GM13977 (cell line): ENCODE results near the gene C6orf62.

Experiments used
- DNase-seq: peaks from one replicate; pipeline ENCODE4 v3.0.0; 2012; ENCODE audit warnings: low spot score
- in situ Hi-C: fragments of 300-500 bp; cut with MboI; formaldehyde crosslinking; loops from one replicate; pipeline ENCODE4 v1.12.0; 2022; ENCODE audit warnings: low sequenced_read_pairs, low pct_unique_long_range_greater_than_20kb, mixed read lengths, inconsistent platforms; ENCODE audit not compliant: unreplicated experiment
- TF ChIP-seq, protein P1 (sequence below): IDR thresholded peaks from 2 replicates; pipeline ENCODE4 v1.5.1; 2012; ENCODE audit warnings: mild to moderate bottlenecking, control low read depth; ENCODE audit not compliant: insufficient read depth; ENCODE audit errors: extremely low read depth, missing control alignments

C6orf62 gene

DNA sequence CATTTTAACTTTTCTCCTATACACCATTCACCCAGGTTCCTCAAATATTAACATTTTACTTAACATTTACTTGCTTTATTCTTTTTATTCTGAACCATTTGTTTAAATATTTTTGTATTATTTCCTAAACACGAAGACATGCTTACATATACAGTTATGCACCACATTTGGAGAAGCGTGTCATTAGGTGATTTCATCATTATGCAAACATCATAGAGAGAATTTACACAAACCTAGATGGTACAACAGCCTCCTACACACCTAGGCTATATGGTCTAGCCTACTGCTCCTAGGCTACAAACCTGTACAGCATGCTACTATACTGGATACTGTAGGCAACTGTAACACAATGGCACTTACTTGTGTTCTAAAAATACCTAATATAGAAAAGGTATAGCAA, 58.8 kb downstream of the C6orf62 start:
- in situ Hi-C loops = no loop called here
- DNase-seq = no peak
- TF ChIP-seq, protein P1, sequence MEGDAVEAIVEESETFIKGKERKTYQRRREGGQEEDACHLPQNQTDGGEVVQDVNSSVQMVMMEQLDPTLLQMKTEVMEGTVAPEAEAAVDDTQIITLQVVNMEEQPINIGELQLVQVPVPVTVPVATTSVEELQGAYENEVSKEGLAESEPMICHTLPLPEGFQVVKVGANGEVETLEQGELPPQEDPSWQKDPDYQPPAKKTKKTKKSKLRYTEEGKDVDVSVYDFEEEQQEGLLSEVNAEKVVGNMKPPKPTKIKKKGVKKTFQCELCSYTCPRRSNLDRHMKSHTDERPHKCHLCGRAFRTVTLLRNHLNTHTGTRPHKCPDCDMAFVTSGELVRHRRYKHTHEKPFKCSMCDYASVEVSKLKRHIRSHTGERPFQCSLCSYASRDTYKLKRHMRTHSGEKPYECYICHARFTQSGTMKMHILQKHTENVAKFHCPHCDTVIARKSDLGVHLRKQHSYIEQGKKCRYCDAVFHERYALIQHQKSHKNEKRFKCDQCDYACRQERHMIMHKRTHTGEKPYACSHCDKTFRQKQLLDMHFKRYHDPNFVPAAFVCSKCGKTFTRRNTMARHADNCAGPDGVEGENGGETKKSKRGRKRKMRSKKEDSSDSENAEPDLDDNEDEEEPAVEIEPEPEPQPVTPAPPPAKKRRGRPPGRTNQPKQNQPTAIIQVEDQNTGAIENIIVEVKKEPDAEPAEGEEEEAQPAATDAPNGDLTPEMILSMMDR = no peak

DNA sequence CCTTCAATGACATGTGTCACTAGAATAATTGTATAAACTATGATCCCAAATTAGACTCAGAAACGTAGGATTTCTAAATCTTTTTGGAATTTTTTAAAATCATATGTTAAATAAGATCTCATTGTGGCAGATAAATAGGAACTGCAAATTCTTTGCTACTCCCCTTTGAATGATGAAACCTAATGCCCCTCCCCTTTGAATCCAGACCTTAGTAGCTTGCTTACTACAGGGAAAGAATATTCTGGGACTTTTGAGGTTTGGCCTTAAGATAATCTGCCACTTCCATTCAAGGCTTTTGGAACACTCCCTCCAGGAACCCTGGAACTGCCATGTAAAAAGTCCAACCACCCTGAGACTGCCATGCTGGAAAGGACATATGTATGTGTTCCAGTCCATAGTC, 59.4 kb downstream of the C6orf62 start:
- no peak for DNase-seq
- TF ChIP-seq, protein P1 = no peak
- in situ Hi-C loops = no loop called here

GRCh38 chr6:24658573-24659560, 60.1 kb downstream of the C6orf62 start:
- in situ Hi-C loops = no loop called here
- no peak for DNase-seq

DNA sequence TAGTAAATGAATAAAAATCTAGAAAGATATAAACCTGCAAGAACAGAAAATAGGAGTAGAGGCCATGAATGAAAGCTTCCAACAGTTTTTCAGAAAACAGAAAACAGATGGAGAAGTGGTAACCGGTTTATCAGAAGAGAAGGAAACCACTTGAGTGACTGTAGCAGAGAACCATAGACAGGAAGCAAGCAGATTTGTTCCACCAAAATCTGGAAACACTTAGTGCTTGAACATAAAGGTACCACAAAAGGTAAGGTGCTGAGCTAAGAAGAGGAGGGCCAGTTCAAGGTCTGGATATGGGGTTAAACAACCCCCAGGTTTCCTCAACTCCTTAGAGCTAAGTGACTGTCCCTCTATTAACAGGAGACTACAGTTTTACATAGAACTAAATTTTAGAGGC, 63.7 kb downstream of the C6orf62 start:
- TF ChIP-seq, protein P1 = no peak
- DNase-seq = no peak
- in situ Hi-C loops = no loop called here

More at GRCh38 chr6:24658573-24659560, 60.1 kb downstream of the C6orf62 start:
- TF ChIP-seq, protein P1 = no peak
